Dendritic cell treated with granulocyte-macrophage colony-stimulating factor and Interleukin-4, amounts not matched to agents 40 ng/mL and 50 ng/mL, for 4 days (primary cell): ENCODE data around the gene CNTNAP2.

Source experiments
- H3K27ac Mint-ChIP-seq: one replicate; pipeline ENCODE4 v1.8.0; 2022; ENCODE audit warnings: mild to moderate bottlenecking, mixed read lengths
- H3K27me3 Mint-ChIP-seq: one replicate; pipeline ENCODE4 v1.8.0; 2022; ENCODE audit warnings: mild to moderate bottlenecking, mixed read lengths
- H3K36me3 Mint-ChIP-seq: one replicate; pipeline ENCODE4 v1.8.0; 2022; ENCODE audit warnings: low read depth, mixed read lengths
- H3K4me1 Mint-ChIP-seq: one replicate; pipeline ENCODE4 v1.8.0; 2022; ENCODE audit warnings: low read depth, mixed read lengths
- H3K4me3 Mint-ChIP-seq: one replicate; pipeline ENCODE4 v1.8.0; 2022; ENCODE audit warnings: mild to moderate bottlenecking, moderate library complexity, mixed read lengths
- H3K9me3 Mint-ChIP-seq: one replicate; pipeline ENCODE4 v1.8.0; 2022; ENCODE audit warnings: mixed read lengths
- intact Hi-C: fragments of 100-400 bp; cut with micrococcal nuclease; formaldehyde crosslinking; loops from one replicate; pipeline ENCODE4 v1.15.0; 2022

Gene CNTNAP2

GRCh38 chr7:146735992-146736391, 619.4 kb downstream of the CNTNAP2 start:
- H3K27ac Mint-ChIP-seq, result no peak overlapping the region
- H3K27me3 Mint-ChIP-seq, result no peaks in the 10 kb centered on the region
- H3K9me3 Mint-ChIP-seq, result peaks cover 30% of the 10 kb centered on the region
- H3K4me3 Mint-ChIP-seq, result no peak overlapping the region
- intact Hi-C loops, result no loop called here
- no peaks in the 10 kb centered on the region for H3K36me3 Mint-ChIP-seq
- no peaks in the 10 kb centered on the region for H3K4me1 Mint-ChIP-seq

- no peaks in the 10 kb centered on the region for H3K4me1 Mint-ChIP-seq
- H3K27me3 Mint-ChIP-seq, result no peaks in the 10 kb centered on the region
- peaks cover 36% of the 10 kb centered on the region for H3K9me3 Mint-ChIP-seq
- no peak overlapping the region for H3K27ac Mint-ChIP-seq
- no peaks in the 10 kb centered on the region for H3K36me3 Mint-ChIP-seq
- intact Hi-C loops, result no loop called here
- H3K4me3 Mint-ChIP-seq, result no peak overlapping the region
These were observed 620.0 kb downstream of the CNTNAP2 start for GRCh38 chr7:146736446-146737190.

GRCh38 chr7:146740039-146740438, 623.4 kb downstream of the CNTNAP2 start:
- intact Hi-C loops, result no loop called here
- H3K27me3 Mint-ChIP-seq, result no peaks in the 10 kb centered on the region
- H3K4me1 Mint-ChIP-seq, result no peaks in the 10 kb centered on the region
- H3K9me3 Mint-ChIP-seq, result peaks cover 48% of the 10 kb centered on the region
- no peak overlapping the region for H3K4me3 Mint-ChIP-seq
- no peak overlapping the region for H3K27ac Mint-ChIP-seq
- H3K36me3 Mint-ChIP-seq, result no peaks in the 10 kb centered on the region

- no peak overlapping the region for H3K4me3 Mint-ChIP-seq
- H3K36me3 Mint-ChIP-seq, result no peaks in the 10 kb centered on the region
- intact Hi-C loops, result loop anchor here (1.0 kb wide), 1 partner anchor 13 kb away; no protein-coding TSS in a partner anchor
These were observed 625.3 kb downstream of the CNTNAP2 start for GRCh38 chr7:146741911-146742310.

GRCh38 chr7:146754385-146754784, 637.8 kb downstream of the CNTNAP2 start:
- intact Hi-C loops, result no loop called here
- Mint-ChIP-seq H3K4me3 (no peak overlapping the region), H3K27ac (no peak overlapping the region), H3K9me3 (peaks cover 15% of the 10 kb centered on the region), H3K36me3 (no peaks in the 10 kb centered on the region), H3K4me1 (no peaks in the 10 kb centered on the region), H3K27me3 (no peaks in the 10 kb centered on the region)

More at GRCh38 chr7:146741911-146742310, 625.3 kb downstream of the CNTNAP2 start:
- Mint-ChIP-seq H3K4me1 (no peaks in the 10 kb centered on the region), H3K9me3 (peaks cover 48% of the 10 kb centered on the region), H3K27ac (no peak overlapping the region), H3K27me3 (no peaks in the 10 kb centered on the region)

GRCh38 chr7:146755585-146755984, 639.0 kb downstream of the CNTNAP2 start:
- Mint-ChIP-seq H3K9me3 (peaks cover 24% of the 10 kb centered on the region), H3K4me1 (no peaks in the 10 kb centered on the region), H3K27ac (no peak overlapping the region), H3K27me3 (no peaks in the 10 kb centered on the region), H3K4me3 (no peak overlapping the region), H3K36me3 (no peaks in the 10 kb centered on the region)
- intact Hi-C loops, result no loop called here

- Mint-ChIP-seq H3K4me1 (no peaks in the 10 kb centered on the region), H3K27me3 (no peaks in the 10 kb centered on the region), H3K9me3 (peaks cover 35% of the 10 kb centered on the region), H3K4me3 (no peak overlapping the region), H3K27ac (no peak overlapping the region), H3K36me3 (no peaks in the 10 kb centered on the region)
- intact Hi-C loops, result no loop called here
These were observed 647.9 kb downstream of the CNTNAP2 start for GRCh38 chr7:146764458-146764857.

GRCh38 chr7:146768957-146769356, 652.4 kb downstream of the CNTNAP2 start:
- Mint-ChIP-seq H3K9me3 (no peaks in the 10 kb centered on the region), H3K27me3 (no peaks in the 10 kb centered on the region), H3K27ac (no peak overlapping the region), H3K36me3 (no peaks in the 10 kb centered on the region), H3K4me3 (no peak overlapping the region), H3K4me1 (no peaks in the 10 kb centered on the region)
- intact Hi-C loops, result no loop called here

- H3K27me3 Mint-ChIP-seq, result no peaks in the 10 kb centered on the region
- H3K36me3 Mint-ChIP-seq, result no peaks in the 10 kb centered on the region
- no peaks in the 10 kb centered on the region for H3K9me3 Mint-ChIP-seq
- intact Hi-C loops, result no loop called here
- no peak overlapping the region for H3K27ac Mint-ChIP-seq
- H3K4me1 Mint-ChIP-seq, result no peaks in the 10 kb centered on the region
- H3K4me3 Mint-ChIP-seq, result no peak overlapping the region
These were observed 656.0 kb downstream of the CNTNAP2 start for GRCh38 chr7:146772601-146773000.

- Mint-ChIP-seq H3K4me1 (no peaks in the 10 kb centered on the region), H3K9me3 (no peaks in the 10 kb centered on the region), H3K27me3 (no peaks in the 10 kb centered on the region), H3K27ac (no peak overlapping the region), H3K4me3 (no peak overlapping the region), H3K36me3 (no peaks in the 10 kb centered on the region)
- intact Hi-C loops, result no loop called here
These were observed 656.9 kb downstream of the CNTNAP2 start for GRCh38 chr7:146773506-146773905.

- Mint-ChIP-seq H3K4me1 (no peaks in the 10 kb centered on the region), H3K4me3 (no peak overlapping the region), H3K27ac (no peak overlapping the region), H3K27me3 (no peaks in the 10 kb centered on the region), H3K36me3 (no peaks in the 10 kb centered on the region), H3K9me3 (peaks cover 9% of the 10 kb centered on the region)
- intact Hi-C loops, result no loop called here
These were observed 664.9 kb downstream of the CNTNAP2 start for GRCh38 chr7:146781352-146782116.

- Mint-ChIP-seq H3K4me1 (no peaks in the 10 kb centered on the region), H3K27me3 (no peaks in the 10 kb centered on the region), H3K9me3 (peaks cover 22% of the 10 kb centered on the region), H3K4me3 (no peak overlapping the region), H3K36me3 (no peaks in the 10 kb centered on the region), H3K27ac (no peak overlapping the region)
- intact Hi-C loops, result no loop called here
These were observed 670.7 kb downstream of the CNTNAP2 start for GRCh38 chr7:146787266-146787665.

- no peaks in the 10 kb centered on the region for H3K27me3 Mint-ChIP-seq
- H3K4me3 Mint-ChIP-seq, result no peak overlapping the region
- H3K36me3 Mint-ChIP-seq, result no peaks in the 10 kb centered on the region
- peaks cover 22% of the 10 kb centered on the region for H3K9me3 Mint-ChIP-seq
- intact Hi-C loops, result no loop called here
- H3K27ac Mint-ChIP-seq, result no peak overlapping the region
- no peaks in the 10 kb centered on the region for H3K4me1 Mint-ChIP-seq
These were observed 671.4 kb downstream of the CNTNAP2 start for GRCh38 chr7:146788008-146788407.

- H3K27me3 Mint-ChIP-seq, result no peaks in the 10 kb centered on the region
- no peak overlapping the region for H3K27ac Mint-ChIP-seq
- no peaks in the 10 kb centered on the region for H3K4me1 Mint-ChIP-seq
- intact Hi-C loops, result no loop called here
- H3K9me3 Mint-ChIP-seq, result peaks cover 37% of the 10 kb centered on the region
- H3K4me3 Mint-ChIP-seq, result no peak overlapping the region
- no peaks in the 10 kb centered on the region for H3K36me3 Mint-ChIP-seq
These were observed 675.0 kb downstream of the CNTNAP2 start for GRCh38 chr7:146791344-146792285.
